Astrocyte (in vitro differentiated cells and primary cell): ENCODE results near the gene ANKH.

Experiments
- CTCF ChIP-seq: IDR thresholded peaks from 2 replicates; pipeline ENCODE4 v1.5.1; 2011; ENCODE audit warnings: low read depth, mild to moderate bottlenecking, inconsistent platforms, low read length, moderate library complexity; ENCODE audit not compliant: insufficient read depth
- EZH2 ChIP-seq: IDR thresholded peaks from 2 replicates; pipeline ENCODE4 v1.6.1; 2012; ENCODE audit warnings: mild to moderate bottlenecking, low read length, inconsistent platforms; ENCODE audit not compliant: insufficient read depth

- TF ChIP-seq EZH2 (no peak), CTCF (no peak)
Observed at GRCh38 chr5:14855366-14855765, 16.2 kb downstream of the ANKH start.
